Ammon's horn (tissue), 1 donor: ENCODE measurements around the gene ATP2B1.

Experiments used
- DNase-seq: peaks from one replicate; pipeline ENCODE4 v3.0.0-alpha.2; 2016; ENCODE audit warnings: low spot score

ATP2B1 gene

DNA sequence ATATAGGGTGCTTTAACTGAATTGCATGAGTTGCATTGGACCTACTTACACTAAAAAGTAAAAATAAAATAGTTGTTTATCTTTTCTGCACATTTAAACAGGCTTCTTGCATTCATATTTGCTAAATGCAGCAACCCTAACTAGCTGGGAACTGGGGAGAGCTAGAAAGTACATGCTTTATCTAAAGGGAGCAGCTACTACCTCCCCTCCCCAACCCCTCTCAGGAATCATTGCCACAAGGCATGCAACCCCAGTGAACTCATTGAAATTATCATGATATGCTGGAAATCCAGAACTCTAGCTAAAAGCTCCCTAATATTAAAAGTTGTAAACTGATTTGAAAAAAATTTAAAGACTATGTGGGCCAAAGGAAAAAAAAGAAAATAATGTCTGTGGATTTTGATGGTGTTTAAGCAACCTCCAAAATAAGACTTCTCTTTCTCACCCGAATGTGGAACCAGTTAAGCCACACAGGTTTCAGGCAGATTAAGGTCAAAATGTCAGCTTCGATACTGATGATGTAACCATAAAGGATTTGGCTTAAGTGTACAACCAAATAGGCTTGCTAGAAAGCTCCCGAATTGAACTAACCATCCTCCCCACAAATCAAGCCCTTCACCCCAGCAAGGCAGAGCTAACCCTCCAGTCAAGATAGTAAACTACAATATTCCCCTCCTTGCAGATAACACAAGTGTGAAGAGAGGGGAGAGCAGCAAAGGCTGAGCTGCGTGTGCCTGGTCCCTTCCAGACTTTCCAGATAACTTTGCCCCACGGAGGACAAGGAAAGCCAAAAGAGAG, 169.0 kb downstream of the ATP2B1 start:
- DNase-seq: no peak

GRCh38 chr12:89538897-89539296, 169.7 kb downstream of the ATP2B1 start:
- no peak for DNase-seq
